WI38 (cell line): Measurements from ENCODE around the gene TEX35.

Experiments
- H3K4me3 ChIP-seq: 2 replicates; pipeline ENCODE4 v1.5.1; 2011; ENCODE audit warnings: low read depth, mild to moderate bottlenecking, control low read depth, low read length
- TF ChIP-seq, protein P1 (sequence below): IDR thresholded peaks from 2 replicates; pipeline ENCODE4 v1.5.1; 2012; ENCODE audit warnings: low read depth, mild to moderate bottlenecking, control low read depth, low read length

TEX35 gene

DNA sequence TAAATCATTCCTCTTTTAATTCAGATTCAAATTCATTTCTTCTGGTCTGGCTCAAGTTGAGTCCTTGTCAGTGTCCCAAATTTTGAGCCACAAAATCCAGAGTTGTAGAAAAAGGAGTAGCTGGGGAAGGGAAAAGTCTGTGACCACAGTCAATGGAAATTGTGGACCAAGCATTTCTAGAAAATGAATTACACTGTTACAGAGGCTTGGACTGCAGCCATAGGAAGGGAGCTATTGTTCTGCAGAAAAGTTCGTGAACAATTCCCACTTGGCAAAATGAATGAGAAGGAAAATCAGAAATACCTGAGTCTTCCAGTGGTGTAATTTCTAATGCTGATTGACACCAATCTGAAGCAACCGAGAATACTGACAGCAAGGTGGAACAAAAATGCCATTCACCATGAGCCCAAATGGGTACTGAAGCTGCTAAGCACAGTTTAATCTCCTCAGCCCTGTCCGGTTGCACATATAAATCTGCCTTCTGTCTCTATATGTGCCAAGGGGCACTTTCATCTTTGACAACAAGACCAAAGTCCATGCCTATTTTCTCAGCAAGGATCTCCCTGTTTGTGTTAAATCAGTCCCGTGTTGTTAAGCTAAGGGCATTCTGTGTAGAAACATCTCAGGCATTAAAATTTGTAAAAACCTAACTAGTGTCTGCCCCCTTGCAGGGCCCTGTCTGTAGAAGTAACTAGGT is 51.3 kb downstream of the TEX35 start:
- H3K4me3 ChIP-seq = no peak overlapping the region
- TF ChIP-seq, protein P1, sequence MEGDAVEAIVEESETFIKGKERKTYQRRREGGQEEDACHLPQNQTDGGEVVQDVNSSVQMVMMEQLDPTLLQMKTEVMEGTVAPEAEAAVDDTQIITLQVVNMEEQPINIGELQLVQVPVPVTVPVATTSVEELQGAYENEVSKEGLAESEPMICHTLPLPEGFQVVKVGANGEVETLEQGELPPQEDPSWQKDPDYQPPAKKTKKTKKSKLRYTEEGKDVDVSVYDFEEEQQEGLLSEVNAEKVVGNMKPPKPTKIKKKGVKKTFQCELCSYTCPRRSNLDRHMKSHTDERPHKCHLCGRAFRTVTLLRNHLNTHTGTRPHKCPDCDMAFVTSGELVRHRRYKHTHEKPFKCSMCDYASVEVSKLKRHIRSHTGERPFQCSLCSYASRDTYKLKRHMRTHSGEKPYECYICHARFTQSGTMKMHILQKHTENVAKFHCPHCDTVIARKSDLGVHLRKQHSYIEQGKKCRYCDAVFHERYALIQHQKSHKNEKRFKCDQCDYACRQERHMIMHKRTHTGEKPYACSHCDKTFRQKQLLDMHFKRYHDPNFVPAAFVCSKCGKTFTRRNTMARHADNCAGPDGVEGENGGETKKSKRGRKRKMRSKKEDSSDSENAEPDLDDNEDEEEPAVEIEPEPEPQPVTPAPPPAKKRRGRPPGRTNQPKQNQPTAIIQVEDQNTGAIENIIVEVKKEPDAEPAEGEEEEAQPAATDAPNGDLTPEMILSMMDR = no peak

DNA sequence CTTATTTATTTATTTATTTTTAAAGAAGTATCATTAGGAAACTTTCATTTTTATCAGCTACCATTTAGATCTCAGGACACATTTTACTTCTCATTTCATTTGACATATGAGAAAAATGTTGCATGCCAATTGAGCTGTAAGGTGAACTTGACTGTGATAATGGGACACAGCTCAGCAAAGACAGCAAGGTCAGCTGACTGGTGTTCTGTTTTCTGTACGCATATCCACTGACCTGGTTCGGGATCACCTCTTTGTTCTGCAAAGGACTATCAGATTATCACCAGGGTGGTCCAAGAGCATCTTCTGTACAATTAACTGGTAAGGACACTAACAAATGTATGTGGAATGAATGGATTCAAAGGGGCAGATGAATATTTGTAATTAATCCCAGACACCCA is 51.9 kb downstream of the TEX35 start:
- no peak overlapping the region for H3K4me3 ChIP-seq
- TF ChIP-seq, protein P1 = no peak

DNA sequence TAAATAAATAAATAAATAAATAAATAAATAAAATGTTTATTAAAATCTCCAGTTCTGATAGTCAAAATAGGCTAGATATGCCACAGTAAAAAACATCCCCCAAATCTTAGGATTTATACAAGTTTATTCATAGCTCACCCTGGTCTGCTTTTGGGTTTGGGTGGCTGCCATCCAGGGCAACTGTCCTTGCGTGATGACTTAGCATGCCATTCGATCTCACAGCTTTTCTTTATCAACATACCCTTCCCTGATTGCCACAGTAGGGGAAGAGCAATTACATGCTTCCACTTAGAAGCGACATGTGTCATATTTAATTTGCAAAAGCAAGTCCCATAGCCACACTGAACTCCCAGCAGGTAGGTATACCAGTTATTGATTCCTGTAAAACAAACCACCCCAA is 52.7 kb downstream of the TEX35 start:
- TF ChIP-seq, protein P1 = no peak
- no peak overlapping the region for H3K4me3 ChIP-seq

DNA sequence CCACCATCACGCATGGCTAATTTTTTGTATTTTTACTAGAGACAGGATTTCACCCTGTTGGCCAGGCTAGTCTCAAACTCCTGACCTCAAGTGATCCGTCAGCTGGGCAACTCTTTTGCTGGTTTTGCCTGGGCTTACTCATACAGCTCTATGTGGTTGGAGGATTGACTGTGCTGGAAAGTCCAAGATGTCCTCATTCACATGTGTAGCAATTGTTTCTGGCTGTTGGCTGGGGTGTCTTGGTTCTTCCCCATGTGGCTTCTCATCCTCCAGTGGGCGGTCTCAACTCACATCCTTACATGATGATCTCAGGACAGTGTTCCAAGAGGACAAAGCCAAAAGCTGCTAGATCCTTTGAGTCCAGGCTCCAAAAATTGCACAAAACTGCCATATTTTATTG is 53.3 kb downstream of the TEX35 start:
- TF ChIP-seq, protein P1 = no peak

DNA sequence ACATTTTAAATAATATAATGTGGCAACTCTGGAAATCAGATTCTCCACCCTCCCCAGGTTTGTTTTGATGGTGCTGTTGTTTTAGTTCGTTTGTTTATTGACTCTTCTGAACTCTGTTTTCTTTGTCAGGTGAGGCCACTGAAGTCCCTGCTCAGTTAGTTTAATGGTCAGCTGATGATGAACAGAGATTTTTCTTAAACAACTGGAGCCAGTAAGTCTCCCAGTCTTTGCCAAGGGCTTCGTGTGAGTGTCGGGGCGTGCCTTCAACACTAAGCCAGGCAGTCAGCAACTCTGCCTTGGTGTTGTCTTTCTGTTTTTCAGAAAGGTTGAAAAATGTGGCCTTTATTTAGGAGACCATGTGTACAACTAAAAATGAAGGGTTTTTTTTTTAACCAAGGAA is 58.9 kb downstream of the TEX35 start:
- TF ChIP-seq, protein P1 = no peak
- no peak overlapping the region for H3K4me3 ChIP-seq

More for the DNA sequence above, 53.3 kb downstream of the TEX35 start:
- H3K4me3 ChIP-seq = no peak overlapping the region
